ENCODE data around the gene SIM1.

SIM1 gene

GRCh38 chr6:100338090-100338489 lies 126.6 kb downstream of the SIM1 start:
- TF ChIP-seq CTCF (IDR thresholded peaks at IDR 0.05) (no peak), ZFX (IDR thresholded peaks at IDR 0.05; ENCODE audit: borderline replicate concordance) (no peak)

DNA sequence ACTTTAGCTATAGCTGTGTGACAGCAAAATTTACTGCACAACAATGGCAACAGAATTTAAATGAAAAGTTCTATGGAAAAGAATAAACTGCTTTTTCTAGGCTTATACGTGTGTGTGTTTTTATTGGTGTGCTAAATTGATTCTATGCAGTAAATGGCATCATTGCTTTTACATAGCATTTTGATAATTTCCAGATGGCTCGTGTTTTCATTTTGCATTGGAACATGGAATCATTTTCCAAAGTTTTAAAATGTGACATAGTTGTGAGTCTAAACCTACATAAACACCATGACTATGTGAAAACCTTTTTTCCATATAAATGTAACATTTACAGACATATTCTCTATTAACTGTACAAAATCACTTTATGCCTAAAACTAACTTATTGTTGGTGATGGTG lies 127.8 kb downstream of the SIM1 start:
- H3K27ac ChIP-seq = no peak overlapping the region
- TF ChIP-seq ZFX (IDR thresholded peaks at IDR 0.05; ENCODE audit: borderline replicate concordance) (no peak), CTCF (IDR thresholded peaks at IDR 0.05) (no peak)

More at GRCh38 chr6:100338090-100338489, 126.6 kb downstream of the SIM1 start:
- H3K27ac ChIP-seq = no peak overlapping the region

DNA sequence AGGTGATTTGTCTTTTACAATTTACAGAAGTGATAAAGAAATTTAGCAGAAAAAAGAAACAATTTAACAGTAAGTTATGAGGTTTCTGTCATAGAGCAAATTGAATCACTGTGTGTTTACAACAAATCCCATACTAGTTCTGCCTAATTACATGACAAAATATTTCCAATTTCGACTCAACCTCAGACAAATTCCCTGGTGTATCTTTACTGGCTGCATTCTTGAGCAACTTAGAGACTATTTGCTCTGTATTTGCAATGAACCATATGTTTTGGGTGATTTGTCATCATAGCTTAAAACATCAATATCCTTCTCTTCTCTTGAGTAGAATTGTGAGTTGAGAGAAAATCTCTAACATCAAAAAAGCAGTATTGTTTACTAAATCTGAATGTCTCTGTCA lies 128.7 kb downstream of the SIM1 start:
- TF ChIP-seq ZFX (IDR thresholded peaks at IDR 0.05; ENCODE audit: borderline replicate concordance) = no peak
- TF ChIP-seq CTCF (IDR thresholded peaks at IDR 0.05) = no peak
- H3K27ac ChIP-seq = no peak overlapping the region

All from 22Rv1 (cell line).